ENCODE results near the gene PGR. TPM values are rescaled to one million over a fixed set of nuclear protein-coding genes. Genes with fewer than 3 reads are reported as not detected.

PGR gene
- total RNA-seq, 1 donor from 2014 or later = not detected

DNA sequence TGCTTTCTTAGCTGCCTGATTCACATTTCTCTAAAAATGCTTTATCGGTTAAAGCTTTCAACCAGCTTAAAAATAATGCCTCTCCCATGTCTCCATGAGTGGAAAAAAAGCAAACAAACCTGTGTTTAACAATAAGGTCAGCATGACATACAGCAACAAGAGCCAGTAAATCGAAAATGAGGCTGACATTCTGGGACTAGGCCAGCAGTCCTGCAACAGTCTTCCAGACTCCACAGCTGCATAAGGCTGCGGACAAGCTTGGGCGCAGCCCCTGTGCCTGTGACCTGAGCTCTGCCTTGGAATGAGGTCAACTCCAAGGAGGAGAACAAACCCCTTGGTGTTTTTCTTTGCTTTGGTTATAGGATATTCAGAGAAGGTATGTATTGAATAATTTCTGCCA lies 95.5 kb downstream of the PGR start:
- TF ChIP-seq, protein P1, sequence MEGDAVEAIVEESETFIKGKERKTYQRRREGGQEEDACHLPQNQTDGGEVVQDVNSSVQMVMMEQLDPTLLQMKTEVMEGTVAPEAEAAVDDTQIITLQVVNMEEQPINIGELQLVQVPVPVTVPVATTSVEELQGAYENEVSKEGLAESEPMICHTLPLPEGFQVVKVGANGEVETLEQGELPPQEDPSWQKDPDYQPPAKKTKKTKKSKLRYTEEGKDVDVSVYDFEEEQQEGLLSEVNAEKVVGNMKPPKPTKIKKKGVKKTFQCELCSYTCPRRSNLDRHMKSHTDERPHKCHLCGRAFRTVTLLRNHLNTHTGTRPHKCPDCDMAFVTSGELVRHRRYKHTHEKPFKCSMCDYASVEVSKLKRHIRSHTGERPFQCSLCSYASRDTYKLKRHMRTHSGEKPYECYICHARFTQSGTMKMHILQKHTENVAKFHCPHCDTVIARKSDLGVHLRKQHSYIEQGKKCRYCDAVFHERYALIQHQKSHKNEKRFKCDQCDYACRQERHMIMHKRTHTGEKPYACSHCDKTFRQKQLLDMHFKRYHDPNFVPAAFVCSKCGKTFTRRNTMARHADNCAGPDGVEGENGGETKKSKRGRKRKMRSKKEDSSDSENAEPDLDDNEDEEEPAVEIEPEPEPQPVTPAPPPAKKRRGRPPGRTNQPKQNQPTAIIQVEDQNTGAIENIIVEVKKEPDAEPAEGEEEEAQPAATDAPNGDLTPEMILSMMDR (conservative IDR thresholded peaks at IDR 0.05; ENCODE audit: low read depth, low read length) = no peak
- no peak for DNase-seq (ENCODE audit: low read depth)
- no peak overlapping the region for H3K4me3 ChIP-seq (ENCODE audit: low read depth, low read length)

DNA sequence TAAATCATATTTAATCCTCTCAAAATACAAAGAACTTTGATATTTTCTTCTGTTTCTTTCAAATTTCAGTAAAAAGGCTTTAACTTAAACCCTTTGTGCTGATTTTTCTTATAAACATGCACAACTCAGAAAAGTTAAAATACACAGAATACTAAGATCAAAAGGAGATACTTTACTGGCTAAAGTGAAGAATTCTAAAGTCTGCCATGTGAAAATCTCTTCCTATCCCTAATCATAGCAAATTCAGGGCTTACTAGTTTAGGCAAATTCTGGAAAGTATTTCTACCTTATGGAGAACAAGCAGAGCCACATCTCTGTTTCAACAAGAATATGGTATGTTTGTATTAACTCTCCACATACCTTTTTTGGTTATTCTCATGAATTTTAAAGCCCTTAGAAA lies 96.6 kb downstream of the PGR start:
- DNase-seq (ENCODE audit: low read depth) = no peak
- TF ChIP-seq, protein P1 (conservative IDR thresholded peaks at IDR 0.05; ENCODE audit: low read depth, low read length) = no peak

DNA sequence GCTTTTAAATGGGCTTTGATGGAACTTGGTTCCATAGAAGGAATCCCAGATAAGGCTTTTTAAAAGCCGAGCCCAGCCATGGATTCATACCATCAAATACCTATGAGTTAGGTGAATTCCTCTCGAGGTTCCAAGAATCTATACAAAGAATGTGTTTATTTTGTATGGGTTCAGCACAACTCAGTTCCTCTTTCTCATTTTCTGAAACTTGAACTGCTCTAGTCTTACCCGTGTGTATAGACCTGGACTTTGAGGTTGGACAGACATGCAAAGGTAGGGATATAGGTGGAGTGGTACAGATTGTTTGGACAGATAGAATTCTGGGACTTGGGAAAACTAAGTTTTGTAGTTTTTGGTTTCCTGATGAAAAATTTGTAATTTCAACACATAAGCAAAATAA lies 97.9 kb downstream of the PGR start:
- TF ChIP-seq, protein P1 (conservative IDR thresholded peaks at IDR 0.05; ENCODE audit: low read depth, low read length) = no peak
- no peak overlapping the region for H3K4me3 ChIP-seq (ENCODE audit: low read depth, low read length)
- no peak for DNase-seq (ENCODE audit: low read depth)

More for the DNA sequence above, 96.6 kb downstream of the PGR start:
- no peak overlapping the region for H3K4me3 ChIP-seq (ENCODE audit: low read depth, low read length)

DNA sequence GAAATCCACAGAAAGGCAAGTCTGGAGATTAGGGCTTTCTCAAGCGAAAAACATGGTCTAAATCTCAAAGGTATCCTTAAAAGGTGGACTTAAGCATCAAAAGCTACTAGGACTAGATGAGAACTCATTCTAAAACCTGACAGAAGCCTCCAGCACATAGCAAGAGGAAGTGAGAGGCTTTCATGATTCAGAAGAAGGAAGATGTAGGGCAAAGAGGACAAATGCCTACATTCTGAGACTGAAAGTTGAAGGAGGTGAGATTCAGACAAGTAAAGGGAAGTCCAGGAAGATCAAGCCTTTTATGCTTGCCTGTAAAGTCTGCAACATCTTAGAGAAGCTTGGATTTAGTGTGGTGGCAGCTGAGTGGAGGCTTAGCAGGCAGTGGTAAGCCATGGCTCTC lies 98.9 kb downstream of the PGR start:
- no peak for DNase-seq (ENCODE audit: low read depth)
- no peak overlapping the region for H3K4me3 ChIP-seq (ENCODE audit: low read depth, low read length)
- TF ChIP-seq, protein P1 (conservative IDR thresholded peaks at IDR 0.05; ENCODE audit: low read depth, low read length) = no peak

DNA sequence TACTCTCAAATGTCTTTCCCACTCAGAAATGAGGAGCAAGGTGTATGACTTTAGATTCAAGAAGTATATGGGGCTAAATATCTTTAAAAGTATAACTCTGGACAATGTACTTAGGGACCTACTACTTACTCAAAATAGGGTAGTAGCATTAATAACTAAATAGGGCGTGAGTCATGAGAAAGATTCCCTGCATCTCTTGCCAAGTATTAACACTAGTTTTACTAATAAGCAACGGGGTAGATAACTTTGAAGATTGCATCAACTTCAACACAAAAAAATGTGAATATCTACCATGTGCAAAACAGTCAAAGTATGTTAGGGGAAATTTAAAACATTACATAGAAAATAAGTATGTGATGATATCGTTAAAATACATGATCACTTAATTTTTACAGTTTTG lies 99.6 kb downstream of the PGR start:
- H3K4me3 ChIP-seq (ENCODE audit: low read depth, low read length) = no peak overlapping the region
- TF ChIP-seq, protein P1 (conservative IDR thresholded peaks at IDR 0.05; ENCODE audit: low read depth, low read length) = no peak
- DNase-seq (ENCODE audit: low read depth) = no peak

DNA sequence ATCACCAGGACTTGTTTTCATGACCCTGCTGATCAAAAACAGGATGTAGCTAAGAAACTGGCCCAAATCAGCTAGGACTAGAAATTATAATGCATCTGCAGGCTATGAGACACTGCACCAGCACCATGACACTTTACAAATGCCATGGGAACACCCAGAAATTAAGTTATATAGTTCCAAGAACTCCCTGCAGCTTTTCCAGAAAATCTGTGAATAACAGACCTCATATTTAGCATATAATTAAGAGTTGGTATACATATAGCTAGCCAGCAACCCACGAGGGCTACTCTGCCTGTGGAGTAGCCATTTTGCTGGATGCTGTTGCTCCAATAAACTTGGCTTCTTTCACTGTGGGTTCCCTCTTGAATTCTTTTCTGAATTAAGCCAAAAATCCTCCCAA lies 101.0 kb downstream of the PGR start:
- no peak for DNase-seq (ENCODE audit: low read depth)
- TF ChIP-seq, protein P1 (conservative IDR thresholded peaks at IDR 0.05; ENCODE audit: low read depth, low read length) = no peak

DNA sequence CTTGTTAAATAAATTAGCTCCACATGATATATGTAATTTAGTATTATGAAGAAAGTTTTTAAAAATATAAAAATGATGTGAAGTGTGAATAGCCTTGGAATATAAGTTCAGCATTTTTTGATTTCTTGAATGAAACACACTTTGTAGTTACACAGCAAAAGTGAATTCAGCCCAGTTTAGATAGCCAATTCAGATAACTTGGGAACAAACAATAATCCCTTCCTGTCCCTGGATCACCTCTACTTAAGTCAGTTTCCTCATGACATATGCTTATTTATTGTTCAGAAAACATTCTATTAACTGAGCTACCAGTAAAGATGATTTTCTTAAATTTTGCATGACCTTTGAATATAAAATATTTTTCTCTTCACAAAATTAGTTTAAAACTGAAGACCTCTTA lies 107.4 kb downstream of the PGR start:
- TF ChIP-seq, protein P1 (conservative IDR thresholded peaks at IDR 0.05; ENCODE audit: low read depth, low read length) = no peak
- no peak overlapping the region for H3K4me3 ChIP-seq (ENCODE audit: low read depth, low read length)
- no peak for DNase-seq (ENCODE audit: low read depth)

More for the DNA sequence above, 101.0 kb downstream of the PGR start:
- no peak overlapping the region for H3K4me3 ChIP-seq (ENCODE audit: low read depth, low read length)
